ENCODE measurements around the gene CCP110. TPM values are rescaled to one million over a fixed set of nuclear protein-coding genes. Genes with fewer than 3 reads are reported as not detected.

Gene CCP110
- total and polyA plus RNA-seq, 8 donors: 2.3 to 67.7 (median 7.6) TPM

- peak in 1 of 2 donors; percentile 72 for DNase-seq
- 60 to 63% (median 62%) methylated on average over 13 of the region's 13 CpGs for WGBS, 5 donors
- intact Hi-C loops (cut with DNase I; ENCODE audit: low total_unique reads): loop anchor here (5.0 kb wide), 1 partner anchor 286 kb away; no protein-coding TSS in a partner anchor
- no peak overlapping the region for H3K4me3 ChIP-seq
- H3K36me3 ChIP-seq: peaks cover 10 to 89% (median 64%) of the 10 kb centered on the region in 4 donors
- no peaks in the 10 kb centered on the region for H3K27me3 ChIP-seq
- no peaks in the 10 kb centered on the region for H3K9me3 ChIP-seq
- H3K4me1 ChIP-seq: no peaks in the 10 kb centered on the region
- no peak for TF ChIP-seq POLR2AphosphoS5 (IDR thresholded peaks at IDR 0.05)
- no peak for TF ChIP-seq EP300 (IDR thresholded peaks at IDR 0.05)
- no peak for TF ChIP-seq POLR2A (IDR thresholded peaks at IDR 0.05)
- TF ChIP-seq, protein P1, sequence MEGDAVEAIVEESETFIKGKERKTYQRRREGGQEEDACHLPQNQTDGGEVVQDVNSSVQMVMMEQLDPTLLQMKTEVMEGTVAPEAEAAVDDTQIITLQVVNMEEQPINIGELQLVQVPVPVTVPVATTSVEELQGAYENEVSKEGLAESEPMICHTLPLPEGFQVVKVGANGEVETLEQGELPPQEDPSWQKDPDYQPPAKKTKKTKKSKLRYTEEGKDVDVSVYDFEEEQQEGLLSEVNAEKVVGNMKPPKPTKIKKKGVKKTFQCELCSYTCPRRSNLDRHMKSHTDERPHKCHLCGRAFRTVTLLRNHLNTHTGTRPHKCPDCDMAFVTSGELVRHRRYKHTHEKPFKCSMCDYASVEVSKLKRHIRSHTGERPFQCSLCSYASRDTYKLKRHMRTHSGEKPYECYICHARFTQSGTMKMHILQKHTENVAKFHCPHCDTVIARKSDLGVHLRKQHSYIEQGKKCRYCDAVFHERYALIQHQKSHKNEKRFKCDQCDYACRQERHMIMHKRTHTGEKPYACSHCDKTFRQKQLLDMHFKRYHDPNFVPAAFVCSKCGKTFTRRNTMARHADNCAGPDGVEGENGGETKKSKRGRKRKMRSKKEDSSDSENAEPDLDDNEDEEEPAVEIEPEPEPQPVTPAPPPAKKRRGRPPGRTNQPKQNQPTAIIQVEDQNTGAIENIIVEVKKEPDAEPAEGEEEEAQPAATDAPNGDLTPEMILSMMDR (IDR thresholded peaks at IDR 0.05): peak in 5 of 7 experiments; percentile 20 to 75 (median 56)
- no peak overlapping the region for H3K27ac ChIP-seq
These were observed 77.6 kb downstream of the CCP110 start for GRCh38 chr16:19601083-19601976.

Other genes with a start within 250 kb of the CCP110 start
- under 1 TPM in 1 of 5 donors, not detected in 4; 0.37 TPM for gene CLEC19A, start 238.2 kb upstream of the CCP110 start, total RNA-seq
- not detected for gene CLEC19A, start 238.2 kb upstream of the CCP110 start, polyA plus RNA-seq
- 10 to 100 TPM in 4 of 5 donors, 1 to 10 TPM in 1; 7.2 to 92.7 (median 54.3) TPM for gene TMC5, start 106.1 kb upstream of the CCP110 start, total RNA-seq
- gene TMC5, start 106.1 kb upstream of the CCP110 start, polyA plus RNA-seq: 10 to 100 TPM; 16.0 to 28.0 (median 17.4) TPM
- gene GDE1, start 1.8 kb upstream of the CCP110 start, total RNA-seq: 10 to 100 TPM; 27.8 to 80.0 (median 37.9) TPM
- 10 to 100 TPM; 35.8 to 59.1 (median 41.7) TPM for gene GDE1, start 1.8 kb upstream of the CCP110 start, polyA plus RNA-seq
- gene VPS35L, start 31.8 kb downstream of the CCP110 start, total RNA-seq: 100 to 1,000 TPM in 1 of 5 donors, 10 to 100 TPM in 4; 15.2 to 205 (median 51.9) TPM
- 10 to 100 TPM; 16.0 to 25.8 (median 23.7) TPM for gene VPS35L, start 31.8 kb downstream of the CCP110 start, polyA plus RNA-seq
- gene KNOP1, start 194.3 kb downstream of the CCP110 start, total RNA-seq: 10 to 100 TPM in 4 of 5 donors, 1 to 10 TPM in 1; 7.2 to 26.3 (median 14.2) TPM
- gene KNOP1, start 194.3 kb downstream of the CCP110 start, polyA plus RNA-seq: 10 to 100 TPM in 2 of 3 donors, 1 to 10 TPM in 1; 9.6 to 15.1 (median 12.1) TPM
- 10 to 100 TPM in 3 of 5 donors, 1 to 10 TPM in 2; 3.5 to 100.0 (median 20.7) TPM for gene IQCK, start 194.3 kb downstream of the CCP110 start, total RNA-seq
- gene IQCK, start 194.3 kb downstream of the CCP110 start, polyA plus RNA-seq: 10 to 100 TPM in 1 of 3 donors, 1 to 10 TPM in 2; 7.7 to 18.0 (median 9.1) TPM

All from stomach (tissue), 9 donors.